ENCODE measurements around the gene RIGI. TPM values are rescaled to one million over a fixed set of nuclear protein-coding genes. Genes with fewer than 3 reads are reported as not detected.

Gene RIGI
- total and polyA plus RNA-seq, 9 of the 15 experiments (the other 6 are each of a cell fraction or from before 2014, with no cell fraction given): 0.27 to 1.1 (median 0.54) TPM

DNA sequence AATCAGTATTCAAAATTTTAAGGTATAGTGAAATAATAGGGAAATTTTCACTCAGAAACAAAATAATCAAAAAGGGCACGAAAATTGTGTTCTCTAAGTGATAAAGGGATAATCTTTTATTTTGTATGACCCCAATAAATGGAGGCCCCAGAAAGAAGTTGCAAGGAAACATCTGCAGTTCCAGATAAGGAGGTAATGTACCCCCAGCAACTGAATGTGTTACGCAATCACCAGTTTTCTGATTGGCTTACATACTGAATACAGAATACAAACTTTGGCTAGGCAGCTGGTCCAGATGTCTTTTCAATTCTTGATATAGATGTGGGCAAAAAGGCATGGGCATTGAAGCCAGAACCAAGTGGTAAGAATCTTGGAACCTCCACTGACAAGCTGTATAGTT lies 28.1 kb upstream of the RIGI start (continued):
- TF ChIP-seq ZNF644 (tag; IDR thresholded peaks at IDR 0.05; ENCODE audit: low read depth) (no peak), HMG20B (CRISPR knock-in tag; IDR thresholded peaks at IDR 0.05) (no peak), ESRRA (IDR thresholded peaks at IDR 0.05; ENCODE audit: borderline replicate concordance, low read depth) (no peak), ATF1 (CRISPR knock-in tag; IDR thresholded peaks at IDR 0.05) (no peak), ATF1 (tag; IDR thresholded peaks at IDR 0.05) (no peak), HDAC3 (IDR thresholded peaks at IDR 0.05; ENCODE audit: borderline replicate concordance, partially characterized antibody) (peak; percentile 43), NFIX (CRISPR knock-in tag; IDR thresholded peaks at IDR 0.05; ENCODE audit: low read depth) (no peak), HNRNPL (IDR thresholded peaks at IDR 0.05; ENCODE audit: low read depth, low read length) (no peak), FOXK1 (CRISPR knock-in tag; IDR thresholded peaks at IDR 0.05; ENCODE audit: borderline replicate concordance) (no peak), HEY1 (CRISPR knock-in tag; IDR thresholded peaks at IDR 0.05; ENCODE audit: borderline replicate concordance) (no peak), SMARCA4 (IDR thresholded peaks at IDR 0.05) (peak; percentile 84), RFX1 (IDR thresholded peaks at IDR 0.05) (peak; percentile 37; the same call in 1 of the 2 replicates), KHSRP (IDR thresholded peaks at IDR 0.05) (no peak), ZNF311 (CRISPR knock-in tag; IDR thresholded peaks at IDR 0.05) (no peak), FOXA1 (IDR thresholded peaks at IDR 0.05; ENCODE audit: borderline replicate concordance) (no peak), AFF4 (CRISPR knock-in tag; IDR thresholded peaks at IDR 0.05) (no peak), HLTF (IDR thresholded peaks at IDR 0.05) (no peak), GATA2 (CRISPR knock-in tag; IDR thresholded peaks at IDR 0.05) (peak; percentile 35; the same call in 1 of the 2 replicates), SAFB (IDR thresholded peaks at IDR 0.05; ENCODE audit: borderline replicate concordance, low read depth, low read length) (no peak)
- TF ChIP-seq, protein P1, sequence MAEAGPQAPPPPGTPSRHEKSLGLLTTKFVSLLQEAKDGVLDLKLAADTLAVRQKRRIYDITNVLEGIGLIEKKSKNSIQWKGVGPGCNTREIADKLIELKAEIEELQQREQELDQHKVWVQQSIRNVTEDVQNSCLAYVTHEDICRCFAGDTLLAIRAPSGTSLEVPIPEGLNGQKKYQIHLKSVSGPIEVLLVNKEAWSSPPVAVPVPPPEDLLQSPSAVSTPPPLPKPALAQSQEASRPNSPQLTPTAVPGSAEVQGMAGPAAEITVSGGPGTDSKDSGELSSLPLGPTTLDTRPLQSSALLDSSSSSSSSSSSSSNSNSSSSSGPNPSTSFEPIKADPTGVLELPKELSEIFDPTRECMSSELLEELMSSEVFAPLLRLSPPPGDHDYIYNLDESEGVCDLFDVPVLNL (CRISPR knock-in tag; IDR thresholded peaks at IDR 0.05; ENCODE audit: low read depth): no peak
- TF ChIP-seq, protein P2, sequence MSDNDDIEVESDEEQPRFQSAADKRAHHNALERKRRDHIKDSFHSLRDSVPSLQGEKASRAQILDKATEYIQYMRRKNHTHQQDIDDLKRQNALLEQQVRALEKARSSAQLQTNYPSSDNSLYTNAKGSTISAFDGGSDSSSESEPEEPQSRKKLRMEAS (CRISPR knock-in tag; IDR thresholded peaks at IDR 0.05): no peak
- TF ChIP-seq, protein P3, sequence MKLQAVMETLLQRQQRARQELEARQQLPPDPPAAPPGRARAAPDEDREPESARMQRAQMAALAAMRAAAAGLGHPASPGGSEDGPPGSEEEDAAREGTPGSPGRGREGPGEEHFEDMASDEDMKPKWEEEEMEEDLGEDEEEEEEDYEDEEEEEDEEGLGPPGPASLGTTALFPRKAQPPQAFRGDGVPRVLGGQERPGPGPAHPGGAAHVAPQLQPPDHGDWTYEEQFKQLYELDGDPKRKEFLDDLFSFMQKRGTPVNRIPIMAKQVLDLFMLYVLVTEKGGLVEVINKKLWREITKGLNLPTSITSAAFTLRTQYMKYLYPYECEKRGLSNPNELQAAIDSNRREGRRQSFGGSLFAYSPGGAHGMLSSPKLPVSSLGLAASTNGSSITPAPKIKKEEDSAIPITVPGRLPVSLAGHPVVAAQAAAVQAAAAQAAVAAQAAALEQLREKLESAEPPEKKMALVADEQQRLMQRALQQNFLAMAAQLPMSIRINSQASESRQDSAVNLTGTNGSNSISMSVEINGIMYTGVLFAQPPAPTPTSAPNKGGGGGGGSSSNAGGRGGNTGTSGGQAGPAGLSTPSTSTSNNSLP (IDR thresholded peaks at IDR 0.05; ENCODE audit: borderline replicate concordance, low read depth, low read length): peak; percentile 92
